ENCODE measurements around the gene NOX3.

- TF ChIP-seq CTCF (conservative IDR thresholded peaks at IDR 0.05; ENCODE audit: low read length) (no peak), EZH2phosphoT487 (IDR thresholded peaks at IDR 0.05; ENCODE audit: borderline replicate concordance) (no peak)
Measured at GRCh38 chr6:155354167-155354566, 101.5 kb downstream of the NOX3 start.
